K562 (cell line): ENCODE data around the gene C1orf116. TPM values are rescaled to one million over a fixed set of nuclear protein-coding genes. Genes with fewer than 3 reads are reported as not detected.

Source experiments
- BRF1 ChIP-seq: IDR thresholded peaks from 3 replicates; pipeline ENCODE4 v1.6.1; 2011; ENCODE audit warnings: borderline replicate concordance, mild to moderate bottlenecking; ENCODE audit not compliant: insufficient read length; ENCODE audit errors: extremely low read depth
- CAMTA2 ChIP-seq: fragments of 250-450 bp; sonication (Bioruptor Pico); conservative IDR thresholded peaks from 2 replicates; pipeline ENCODE4 v1.5.1; 2022
- CREB3L1 ChIP-seq: fragments of 450-650 bp; IDR thresholded peaks from 2 replicates; pipeline ENCODE4 v1.6.1; 2014; ENCODE audit warnings: low read depth, mild to moderate bottlenecking, moderate library complexity, borderline replicate concordance
- E2F1 ChIP-seq: sonication (generic); formaldehyde crosslinking; IDR thresholded peaks from 2 replicates; pipeline ENCODE4 v1.8.1; 2023; ENCODE audit warnings: mild to moderate bottlenecking, missing genetic modification reagents, moderate library complexity
- ELF2 ChIP-seq: fragments of 250-450 bp; sonication (Bioruptor Pico); IDR thresholded peaks from 2 replicates; pipeline ENCODE4 v1.5.0; 2021; ENCODE audit warnings: mild to moderate bottlenecking
- ETS1 ChIP-seq: conservative IDR thresholded peaks from 2 replicates; pipeline ENCODE4 v1.6.1; 2011; ENCODE audit warnings: low read depth, mild to moderate bottlenecking, low read length; ENCODE audit not compliant: control insufficient read depth
- GABPA ChIP-seq: fragments of 200-800 bp; sonication (Bioruptor generic); conservative IDR thresholded peaks from 2 replicates; pipeline ENCODE4 v1.6.1; 2016; ENCODE audit warnings: low read depth, missing genetic modification characterization, missing compliant biosample characterization
- PHB ChIP-seq: fragments of 250-450 bp; sonication (Bioruptor Pico); IDR thresholded peaks from 2 replicates; pipeline ENCODE4 v1.5.0; 2021
- POLR2A ChIP-seq: fragments of 450-650 bp; conservative IDR thresholded peaks from 2 replicates; pipeline ENCODE4 v1.6.1; 2016
- POLR2B ChIP-seq: fragments of 450-650 bp; IDR thresholded peaks from 2 replicates; pipeline ENCODE4 v1.6.1; 2018; ENCODE audit warnings: low read depth; ENCODE audit not compliant: partially characterized antibody
- POLR2G ChIP-seq: fragments of 200-400 bp; formaldehyde crosslinking; IDR thresholded peaks from 2 replicates; pipeline ENCODE4 v1.6.1; 2017; ENCODE audit warnings: low read depth, mild to moderate bottlenecking, antibody characterized with exemption, low read length, moderate library complexity
- PURB ChIP-seq: sonication (generic); formaldehyde crosslinking; IDR thresholded peaks from 2 replicates; pipeline ENCODE4 v1.9.0; 2021; ENCODE audit warnings: low read depth, mild to moderate bottlenecking, missing genetic modification reagents
- RAD51 ChIP-seq: fragments of 450-650 bp; IDR thresholded peaks from 2 replicates; pipeline ENCODE4 v1.7.1; 2016; ENCODE audit warnings: low read depth, mild to moderate bottlenecking, borderline replicate concordance
- SMAD1 ChIP-seq: fragments of 150-350 bp; IDR thresholded peaks from 2 replicates; pipeline ENCODE4 v1.6.1; 2014; ENCODE audit warnings: low read length, low read depth; ENCODE audit not compliant: partially characterized antibody
- SUPT5H ChIP-seq: fragments of 450-650 bp; IDR thresholded peaks from 2 replicates; pipeline ENCODE4 v1.6.1; 2016
- TAF1 ChIP-seq: IDR thresholded peaks from 2 replicates; pipeline ENCODE4 v1.6.1; 2011; ENCODE audit warnings: mild to moderate bottlenecking, low read length, moderate library complexity; ENCODE audit not compliant: insufficient read depth, control insufficient read depth, severe bottlenecking; ENCODE audit errors: extremely low read depth
- TBP ChIP-seq: optimal IDR thresholded peaks from 2 replicates; pipeline ENCODE3; 2011; ENCODE audit warnings: low read depth, low read length, improper control_type of control experiment
- ZBTB1 ChIP-seq: sonication (generic); formaldehyde crosslinking; IDR thresholded peaks from 2 replicates; pipeline ENCODE4 v1.8.1; 2023; ENCODE audit warnings: missing genetic modification reagents, low read depth, mild to moderate bottlenecking, borderline replicate concordance
- ZBTB26 ChIP-seq: fragments of 450-650 bp; formaldehyde crosslinking; IDR thresholded peaks from 2 replicates; pipeline ENCODE4 v1.4.0; 2022; ENCODE audit warnings: missing genetic modification characterization
- ZBTB7A ChIP-seq: IDR thresholded peaks from 2 replicates; pipeline ENCODE4 v1.6.1; 2011; ENCODE audit warnings: low read depth, mild to moderate bottlenecking, low read length, moderate library complexity, borderline replicate concordance; ENCODE audit not compliant: control insufficient read depth
- ZEB2 ChIP-seq: fragments of 450-650 bp; IDR thresholded peaks from 2 replicates; pipeline ENCODE4 v1.6.1; 2016
- ZNF3 ChIP-seq: fragments of 250-450 bp; sonication (Bioruptor Pico); IDR thresholded peaks from 2 replicates; pipeline ENCODE4 v1.5.0; 2021; ENCODE audit warnings: mild to moderate bottlenecking, moderate library complexity
- ZNF76 ChIP-seq: fragments of 250-450 bp; sonication (Bioruptor Pico); IDR thresholded peaks from 2 replicates; pipeline ENCODE4 v1.4.0; 2020; ENCODE audit warnings: mild to moderate bottlenecking, moderate library complexity, borderline replicate concordance
- polyA plus RNA-seq, 8 experiments: library from polyadenylated mRNA; depleted of rRNA in 4 of 8; stranded (reverse) in 5 of 8; unstranded in 3 of 8; fragments of >200 nt; fragmentation: Nextera tagmentation in 2 of 8; fragmentation: Illumina TruSeq in 1 of 8; extraction: Ambion mirVana in 2 of 8; extraction: Trizol in 1 of 8; gene quantifications; 2 replicates each; pipeline versions ENCODE4 v1.2.1 to v1.2.3, GENCODE V29; 2011 to 2014; ENCODE audit warnings: inconsistent platforms in 1 of 8, missing spikeins in 1 of 8
- total RNA-seq, 7 experiments: library from RNA; depleted of rRNA in 6 of 7; stranded (reverse); fragments of >200 nt in 6 of 7; fragmentation: Illumina TruSeq in 2 of 7; extraction: Trizol in 2 of 7; gene quantifications; 2 replicates each; pipeline versions ENCODE4 v1.2.1 to v1.2.3, GENCODE V29; 2011 to 2021; ENCODE audit warnings: low replicate concordance in 1 of 7

The C1orf116 gene
- total and polyA plus RNA-seq, 9 of the 15 experiments (the other 6 are each of a cell fraction or from before 2014, with no cell fraction given) = 0.62 to 3.0 (median 0.95) TPM

- TF ChIP-seq E2F1 (CRISPR knock-in tag) (peak; percentile 67; the same call in 1 of the 2 replicates), SMAD1 (peak; percentile 53), CREB3L1 (peak; percentile 91), POLR2G (peak; percentile 99), ETS1 (peak; percentile 74; the same call in 1 of the 2 replicates), ZBTB26 (CRISPR knock-in tag) (no peak), GABPA (tag) (peak; percentile 72), TBP (peak; percentile 87), ZNF76 (CRISPR knock-in tag) (peak; percentile 25; the same call in 1 of the 2 replicates), POLR2B (peak; percentile 89), CAMTA2 (CRISPR knock-in tag) (no peak), ZEB2 (peak; percentile 93), TAF1 (peak; percentile 90), ZBTB1 (CRISPR knock-in tag) (peak; percentile 79; the same call in 1 of the 2 replicates), PURB (no peak), ZBTB7A (peak; percentile 60; the same call in 1 of the 2 replicates), RAD51 (peak; percentile 87), BRF1 (no peak), ELF2 (CRISPR knock-in tag) (peak; percentile 61; the same call in 1 of the 2 replicates), ZNF3 (CRISPR knock-in tag) (no peak), POLR2A (peak; percentile 98), PHB (CRISPR knock-in tag) (peak; percentile 94; the same call in 1 of the 2 replicates), SUPT5H (peak; percentile 97)
Observed at GRCh38 chr1:207052911-207053769, 20.6 kb upstream of the C1orf116 start, which contains the start of gene PFKFB2 (continued).
